HG03469 (cell line): ENCODE results near the gene TUBA3E.
"Not testable (repeated sequence)": the region's sequence is repeated elsewhere in the genome, so short reads cannot be mapped to it uniquely, and the experiment has no call there.

Experiments used
- ATAC-seq: cut with Tn5 transposase; IDR thresholded peaks from one replicate; pipeline ENCODE4 v1.9.1; 2021; ENCODE audit warnings: mild to moderate bottlenecking, moderate library complexity, moderate number of reproducible peaks; ENCODE audit not compliant: unreplicated experiment

TUBA3E gene

GRCh38 chr2:130150181-130151144, 47.8 kb downstream of the TUBA3E start:
- ATAC-seq: no peak

- not testable (repeated sequence) for ATAC-seq
Observed at GRCh38 chr2:130148515-130148914, 49.7 kb downstream of the TUBA3E start.

GRCh38 chr2:130145006-130145414, 53.2 kb downstream of the TUBA3E start, which contains the start of gene CCDC74B:
TSS of gene CCDC74B (minus strand) at chr2:130145112. CDS start at chr2:130144996, 116 bp downstream.
- peak; percentile 89 for ATAC-seq

- not testable (repeated sequence) for ATAC-seq
Observed at GRCh38 chr2:130143266-130144039, 54.8 kb downstream of the TUBA3E start.

- not testable (repeated sequence) for ATAC-seq
Observed at GRCh38 chr2:130142396-130143265, 55.6 kb downstream of the TUBA3E start.
